ENCODE data around the gene ZNF512B. TPM values are rescaled to one million over a fixed set of nuclear protein-coding genes. Genes with fewer than 3 reads are reported as not detected.
"Not testable (repeated sequence)": the region's sequence is repeated elsewhere in the genome, so short reads cannot be mapped to it uniquely, and the experiment has no call there.

ZNF512B gene
- total RNA-seq, 2 experiments from 2014 or later: 7.2 to 14.3 TPM

GRCh38 chr20:63972312-63973159, 2.8 kb upstream of the ZNF512B start:
- Histone ChIP-seq H3K9me3 (ENCODE audit: low read length) (no peaks in the 10 kb centered on the region), H2AFZ (ENCODE audit: low read length) (no peak overlapping the region), H3K27ac (ENCODE audit: low read depth, low read length, poor library complexity, severe bottlenecking) (no peak overlapping the region), H3K79me2 (ENCODE audit: insufficient read depth, low read depth, low read length) (no peaks in the 10 kb centered on the region), H4K20me1 (ENCODE audit: insufficient read depth, low read length) (no peaks in the 10 kb centered on the region), H3K36me3 (ENCODE audit: insufficient read depth, low read length) (peaks cover 5% of the 10 kb centered on the region; the same call in 1 of the 2 replicates), H3K9me2 (ENCODE audit: insufficient read depth, low read length) (no peaks in the 10 kb centered on the region), H3K4me1 (ENCODE audit: insufficient read depth, low read length, poor library complexity, severe bottlenecking) (peaks cover 25% of the 10 kb centered on the region), H3K4me2 (ENCODE audit: low read length) (no peak overlapping the region), H3K4me3 (ENCODE audit: low read depth, low read length, poor library complexity, severe bottlenecking) (no peak overlapping the region)
- no peak for DNase-seq (ENCODE audit: low spot score)
- no TSS peak for BruUV-seq (replicated peaks)
- ChIA-PET POLR2A (no interaction called here), CTCF (ENCODE audit: unreplicated experiment) (no interaction called here)
- intact Hi-C loops (cut with micrococcal nuclease; ENCODE audit: unreplicated experiment): loop anchor here (2.0 to 10.0 kb wide), 3 partner anchors 105 to 434 kb away; partner anchors contain the start of genes GMEB2 and TPD52L2
- TF ChIP-seq EZH2phosphoT487 (IDR thresholded peaks at IDR 0.05; ENCODE audit: borderline replicate concordance, low read depth, low read length): no peak
- TF ChIP-seq, protein P1, sequence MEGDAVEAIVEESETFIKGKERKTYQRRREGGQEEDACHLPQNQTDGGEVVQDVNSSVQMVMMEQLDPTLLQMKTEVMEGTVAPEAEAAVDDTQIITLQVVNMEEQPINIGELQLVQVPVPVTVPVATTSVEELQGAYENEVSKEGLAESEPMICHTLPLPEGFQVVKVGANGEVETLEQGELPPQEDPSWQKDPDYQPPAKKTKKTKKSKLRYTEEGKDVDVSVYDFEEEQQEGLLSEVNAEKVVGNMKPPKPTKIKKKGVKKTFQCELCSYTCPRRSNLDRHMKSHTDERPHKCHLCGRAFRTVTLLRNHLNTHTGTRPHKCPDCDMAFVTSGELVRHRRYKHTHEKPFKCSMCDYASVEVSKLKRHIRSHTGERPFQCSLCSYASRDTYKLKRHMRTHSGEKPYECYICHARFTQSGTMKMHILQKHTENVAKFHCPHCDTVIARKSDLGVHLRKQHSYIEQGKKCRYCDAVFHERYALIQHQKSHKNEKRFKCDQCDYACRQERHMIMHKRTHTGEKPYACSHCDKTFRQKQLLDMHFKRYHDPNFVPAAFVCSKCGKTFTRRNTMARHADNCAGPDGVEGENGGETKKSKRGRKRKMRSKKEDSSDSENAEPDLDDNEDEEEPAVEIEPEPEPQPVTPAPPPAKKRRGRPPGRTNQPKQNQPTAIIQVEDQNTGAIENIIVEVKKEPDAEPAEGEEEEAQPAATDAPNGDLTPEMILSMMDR (conservative IDR thresholded peaks at IDR 0.05; ENCODE audit: low read length): no peak

- H4K20me1 ChIP-seq (ENCODE audit: insufficient read depth, low read length); H3K36me3 ChIP-seq (ENCODE audit: insufficient read depth, low read length); DNase-seq (ENCODE audit: low spot score); H3K9me3 ChIP-seq (ENCODE audit: low read length); H3K4me3 ChIP-seq (ENCODE audit: low read depth, low read length, poor library complexity, severe bottlenecking); H3K79me2 ChIP-seq (ENCODE audit: insufficient read depth, low read depth, low read length); H3K4me2 ChIP-seq (ENCODE audit: low read length); CTCF ChIA-PET (ENCODE audit: unreplicated experiment); H3K27ac ChIP-seq (ENCODE audit: low read depth, low read length, poor library complexity, severe bottlenecking); BruUV-seq (replicated peaks); H3K9me2 ChIP-seq (ENCODE audit: insufficient read depth, low read length); H2AFZ ChIP-seq (ENCODE audit: low read length): not testable (repeated sequence)
- POLR2A ChIA-PET: interaction anchor here (0.7 kb wide), 1 partner anchor 517 kb away, joined by 3 read pairs; no protein-coding TSS in a partner anchor
- H3K4me1 ChIP-seq (ENCODE audit: insufficient read depth, low read length, poor library complexity, severe bottlenecking): peaks cover 22% of the 10 kb centered on the region
- intact Hi-C loops (cut with micrococcal nuclease; ENCODE audit: unreplicated experiment): loop anchor here (2.0 to 10.0 kb wide), 3 partner anchors 105 to 433 kb away; partner anchors contain the start of genes GMEB2 and TPD52L2
These were observed 2.2 kb upstream of the ZNF512B start for GRCh38 chr20:63971960-63972311.

- TF ChIP-seq EZH2phosphoT487 (IDR thresholded peaks at IDR 0.05; ENCODE audit: borderline replicate concordance, low read depth, low read length): no peak
- TF ChIP-seq, protein P1 (conservative IDR thresholded peaks at IDR 0.05; ENCODE audit: low read length): no peak
- no peak overlapping the region for H3K4me3 ChIP-seq (ENCODE audit: low read depth, low read length, poor library complexity, severe bottlenecking)
- no TSS peak for BruUV-seq (replicated peaks)
- CTCF ChIA-PET (ENCODE audit: unreplicated experiment): no interaction called here
- DNase-seq (ENCODE audit: low spot score): no peak
- H3K79me2 ChIP-seq (ENCODE audit: insufficient read depth, low read depth, low read length): no peaks in the 10 kb centered on the region
- peaks cover 5% of the 10 kb centered on the region; the same call in 1 of the 2 replicates for H3K36me3 ChIP-seq (ENCODE audit: insufficient read depth, low read length)
- intact Hi-C loops (cut with micrococcal nuclease; ENCODE audit: unreplicated experiment): loop anchor here (5.0 to 10.0 kb wide), 2 partner anchors 104 to 346 kb away; partner anchors contain the start of genes GMEB2 and TPD52L2
- no peaks in the 10 kb centered on the region for H3K9me2 ChIP-seq (ENCODE audit: insufficient read depth, low read length)
- no peak overlapping the region for H3K27ac ChIP-seq (ENCODE audit: low read depth, low read length, poor library complexity, severe bottlenecking)
- H3K4me1 ChIP-seq (ENCODE audit: insufficient read depth, low read length, poor library complexity, severe bottlenecking): peaks cover 22% of the 10 kb centered on the region
- H2AFZ ChIP-seq (ENCODE audit: low read length): no peak overlapping the region
- POLR2A ChIA-PET: interaction anchor here (0.7 kb wide), 1 partner anchor 516 kb away, joined by 3 read pairs; no protein-coding TSS in a partner anchor
- H3K9me3 ChIP-seq (ENCODE audit: low read length): no peaks in the 10 kb centered on the region
- no peaks in the 10 kb centered on the region for H4K20me1 ChIP-seq (ENCODE audit: insufficient read depth, low read length)
- no peak overlapping the region for H3K4me2 ChIP-seq (ENCODE audit: low read length)
These were observed 1.1 kb upstream of the ZNF512B start for GRCh38 chr20:63970714-63971431.
